IMR-90 (cell line): Measurements from ENCODE around the gene DOCK6. TPM values are rescaled to one million over a fixed set of nuclear protein-coding genes. Genes with fewer than 3 reads are reported as not detected.

Experiments used
- ATAC-seq: fragments of 200-7000 bp; cut with Tn5 transposase; 2 replicates; pipeline ENCODE4 v1.9.1; 2020; ENCODE audit warnings: low read depth, mild to moderate bottlenecking, moderate library complexity
- BruUV-seq: library from RNA; stranded (reverse); fragments of 400-500 nt; replicated peaks from 2 replicates; lab custom pipeline; 2021; lab: Mats Ljungman, UMichigan
- CTCF ChIA-PET: fragments of 300-600 bp; formaldehyde crosslinking; extraction: SDS; loops from one replicate; lab custom pipeline; 2021; ENCODE audit warnings: antibody characterized with exemption; lab: Yijun Ruan, JAX
- POLR2A ChIA-PET: fragments of 300-600 bp; sonication (Branson Sonifier 250); formaldehyde crosslinking; loops from one replicate; lab custom pipeline; 2022; ENCODE audit warnings: antibody characterized with exemption; ENCODE audit not compliant: unreplicated experiment; lab: Charles Lee
- DNase-seq: peaks from one replicate; pipeline ENCODE4 v3.0.0; 2013
- H2AFZ ChIP-seq: replicated peaks from 2 replicates; pipeline ENCODE3; 2013; ENCODE audit warnings: low read length, mild to moderate bottlenecking; ENCODE audit not compliant: poor library complexity
- H2AK5ac ChIP-seq: 2 replicates; pipeline ENCODE4 v1.6.1; 2013; ENCODE audit warnings: low read depth, low read length, inconsistent platforms
- H2AK9ac ChIP-seq: replicated peaks from 2 replicates; pipeline ENCODE3; 2013; ENCODE audit warnings: mild to moderate bottlenecking, low read depth, low read length, moderate library complexity; ENCODE audit not compliant: poor library complexity
- H2BK120ac ChIP-seq: 2 replicates; pipeline ENCODE4 v1.6.1; 2013; ENCODE audit warnings: low read depth, low read length, inconsistent platforms
- H2BK15ac ChIP-seq: 3 replicates; pipeline ENCODE4 v1.6.1; 2013; ENCODE audit warnings: low read depth, low read length, inconsistent platforms
- H2BK20ac ChIP-seq: 2 replicates; pipeline ENCODE4 v1.6.1; 2013; ENCODE audit warnings: low read depth, mild to moderate bottlenecking, inconsistent platforms, low read length, moderate library complexity
- H2BK5ac ChIP-seq: 2 replicates; pipeline ENCODE4 v1.6.1; 2013; ENCODE audit warnings: mild to moderate bottlenecking, low read depth, low read length, inconsistent platforms; ENCODE audit not compliant: poor library complexity, severe bottlenecking
- H3K14ac ChIP-seq: replicated peaks from 2 replicates; pipeline ENCODE4 v1.6.1; 2013; ENCODE audit warnings: low read depth, low read length, inconsistent platforms
- H3K18ac ChIP-seq: 2 replicates; pipeline ENCODE4 v1.6.1; 2013; ENCODE audit warnings: low read depth, low read length, control low read depth
- H3K23ac ChIP-seq: 2 replicates; pipeline ENCODE4 v1.6.1; 2013; ENCODE audit warnings: low read depth, low read length, inconsistent platforms
- H3K27ac ChIP-seq: 2 replicates; pipeline ENCODE4 v1.5.1; 2013; ENCODE audit warnings: mild to moderate bottlenecking, control low read depth, low read length; ENCODE audit not compliant: insufficient read depth
- H3K27me3 ChIP-seq: 2 replicates; pipeline ENCODE4 v1.6.1; 2013; ENCODE audit warnings: low read length; ENCODE audit not compliant: control insufficient read depth, insufficient read depth
- H3K36me3 ChIP-seq: 2 replicates; pipeline ENCODE4 v1.6.1; 2013; ENCODE audit warnings: low read length, mixed read lengths; ENCODE audit not compliant: control insufficient read depth, insufficient read depth
- H3K4ac ChIP-seq: 2 replicates; pipeline ENCODE4 v1.6.1; 2013; ENCODE audit warnings: low read depth, low read length, inconsistent platforms
- H3K4me1 ChIP-seq: 2 replicates; pipeline ENCODE4 v1.6.1; 2013; ENCODE audit warnings: low read length, mixed read lengths; ENCODE audit not compliant: control insufficient read depth, insufficient read depth
- H3K4me2 ChIP-seq: 2 replicates; pipeline ENCODE4 v1.6.1; 2013; ENCODE audit warnings: low read depth, mild to moderate bottlenecking, control low read depth, low read length, moderate library complexity
- H3K4me3 ChIP-seq: 2 replicates; pipeline ENCODE4 v1.5.1; 2013; ENCODE audit warnings: low read depth, mild to moderate bottlenecking, control low read depth, low read length, moderate library complexity; ENCODE audit not compliant: insufficient read depth
- H3K56ac ChIP-seq: 2 replicates; pipeline ENCODE4 v1.6.1; 2013; ENCODE audit warnings: low read length, inconsistent platforms; ENCODE audit not compliant: insufficient read depth; ENCODE audit errors: extremely low read depth
- H3K79me1 ChIP-seq, 2 experiments: 2 replicates each; pipeline ENCODE4 v1.6.1; 2013; ENCODE audit warnings: low read length in 2 of 2, inconsistent platforms in 1 of 2, low read depth in 1 of 2
- H3K9ac ChIP-seq: 2 replicates; pipeline ENCODE4 v1.6.1; 2013; ENCODE audit warnings: low read depth, low read length, control low read depth
- H3K9me1 ChIP-seq: 2 replicates; pipeline ENCODE4 v1.6.1; 2013; ENCODE audit warnings: low read length, inconsistent platforms; ENCODE audit not compliant: insufficient read depth
- H3K9me3 ChIP-seq: 2 replicates; pipeline ENCODE4 v1.6.1; 2013; ENCODE audit warnings: low read length; ENCODE audit not compliant: control insufficient read depth, insufficient read depth
- H4K20me1 ChIP-seq: 2 replicates; pipeline ENCODE4 v1.6.1; 2013; ENCODE audit warnings: low read length, inconsistent platforms; ENCODE audit not compliant: insufficient read depth
- H4K5ac ChIP-seq: 2 replicates; pipeline ENCODE4 v1.6.1; 2013; ENCODE audit warnings: mild to moderate bottlenecking, low read depth, low read length, control low read depth
- H4K8ac ChIP-seq, 2 experiments: 2 replicates each; pipeline ENCODE4 v1.6.1; 2013; ENCODE audit warnings: low read depth in 2 of 2, low read length in 2 of 2, control low read depth in 1 of 2, inconsistent platforms in 1 of 2
- H4K91ac ChIP-seq: 2 replicates; pipeline ENCODE4 v1.6.1; 2013; ENCODE audit warnings: low read depth, low read length, inconsistent platforms; ENCODE audit not compliant: insufficient read depth
- CEBPB ChIP-seq: IDR thresholded peaks from 2 replicates; pipeline ENCODE4 v1.6.1; 2012; ENCODE audit warnings: low read depth, low read length, improper control_type of control experiment
- CTCF ChIP-seq: conservative IDR thresholded peaks from 2 replicates; pipeline ENCODE4 v1.5.1; 2012; ENCODE audit warnings: mild to moderate bottlenecking, low read depth, low read length, improper control_type of control experiment
- ELK1 ChIP-seq: fragments of 150-350 bp; IDR thresholded peaks from 2 replicates; pipeline ENCODE4 v1.6.1; 2016; ENCODE audit warnings: low read depth, mild to moderate bottlenecking, low read length, moderate library complexity, borderline replicate concordance
- MAZ ChIP-seq: IDR thresholded peaks from 2 replicates; pipeline ENCODE4 v1.6.1; 2012; ENCODE audit warnings: low read depth, mild to moderate bottlenecking, low read length, improper control_type of control experiment, moderate library complexity, borderline replicate concordance
- RFX5 ChIP-seq: IDR thresholded peaks from 2 replicates; pipeline ENCODE4 v1.8.0; 2012; ENCODE audit warnings: low read depth, mild to moderate bottlenecking, low read length, moderate library complexity
- USF2 ChIP-seq: fragments of 150-350 bp; IDR thresholded peaks from 2 replicates; pipeline ENCODE4 v1.6.1; 2017; ENCODE audit warnings: mild to moderate bottlenecking, antibody characterized with exemption, low read length, low read depth
- WGBS, 2 experiments: methylation state at CpG; one replicate each; pipeline versions ENCODE4 v1.1.5 to v1.1.7; 2013; ENCODE audit warnings: missing lambda C conversion rate in 2 of 2; ENCODE audit not compliant: insufficient read length in 1 of 2; ENCODE audit errors: extremely low coverage in 2 of 2; 5-methylcytosine and 5-hydroxymethylcytosine counted together
- dilution Hi-C: fragments of 300-500 bp; cut with HindIII; formaldehyde crosslinking; loops from one replicate; pipeline ENCODE4 v1.14.3; 2018; ENCODE audit warnings: low sequenced_read_pairs; ENCODE audit not compliant: unreplicated experiment
- in situ Hi-C: fragments of 300-500 bp; cut with MboI; formaldehyde crosslinking; loops from 3 replicates; pipeline ENCODE4 v1.14.3; 2019; ENCODE audit warnings: low sequenced_read_pairs, inconsistent platforms, mixed read lengths
- intact Hi-C: fragments of 100-400 bp; cut with micrococcal nuclease; formaldehyde crosslinking; loops from 2 replicates; pipeline ENCODE4 v1.10.0; 2022
- polyA plus RNA-seq, 3 experiments: library from polyadenylated mRNA; depleted of rRNA; stranded (reverse); fragments of >200 nt; gene quantifications; 2 replicates each; pipeline ENCODE4 v1.2.3, GENCODE V29; 2012; ENCODE audit warnings: low replicate concordance in 1 of 3
- total RNA-seq: library from RNA; depleted of rRNA; stranded (reverse); fragments of >200 nt; gene quantifications from 2 replicates; pipeline ENCODE4 v1.2.3, GENCODE V29; 2012

The DOCK6 gene
- total and polyA plus RNA-seq, 2 of the 4 experiments (the other 2 are of a cell fraction), result 5.0 to 18.4 TPM

GRCh38 chr19:11199517-11199916, 62.8 kb downstream of the DOCK6 start:
- ChIA-PET POLR2A (no interaction called here), CTCF (no interaction called here)
- ATAC-seq (no peak), DNase-seq (no peak)
- no peak overlapping the region for H3K18ac ChIP-seq
- H3K14ac ChIP-seq, result no peak overlapping the region
- H2AK9ac ChIP-seq, result no peak overlapping the region
- no peak overlapping the region for H4K8ac ChIP-seq
- no peak overlapping the region for H4K5ac ChIP-seq
- H2AFZ ChIP-seq, result no peak overlapping the region
- dilution Hi-C loops, result no loop called here
- no peak overlapping the region for H3K9ac ChIP-seq
- H3K36me3 ChIP-seq, result peaks cover 12% of the 10 kb centered on the region
- H2AK5ac ChIP-seq, result peak overlapping the region; percentile 34; the same call in 1 of the 2 replicates
- peaks cover 24% of the 10 kb centered on the region for H3K4me1 ChIP-seq
- H3K27ac ChIP-seq, result no peak overlapping the region
- TF ChIP-seq MAZ (no peak), RFX5 (no peak), USF2 (no peak), CTCF (no peak), ELK1 (no peak), CEBPB (no peak)
- peaks cover 24 to 47% of the 10 kb centered on the region in 2 experiments for H3K79me1 ChIP-seq
- 0 out of 2 replicates have a peak overlapping the region, but pooled peaks have one; percentile 6 for H2BK20ac ChIP-seq
- in situ Hi-C loops, result no loop called here
- H3K27me3 ChIP-seq, result no peaks in the 10 kb centered on the region
- no peak overlapping the region for H3K4me2 ChIP-seq
- 80% methylated on average over 2 of the region's 5 CpGs; no CpG with 5 or more reads in 1 of the 2 experiments for WGBS, 2 experiments
- no peak overlapping the region for H3K4me3 ChIP-seq
- H3K4ac ChIP-seq, result no peak overlapping the region
- H3K23ac ChIP-seq, result no peak overlapping the region
- H4K91ac ChIP-seq, result peak overlapping the region; percentile 39; the same call in 1 of the 2 replicates
- H2BK120ac ChIP-seq, result no peak overlapping the region
- H3K9me1 ChIP-seq, result peaks cover 16% of the 10 kb centered on the region
- H2BK5ac ChIP-seq, result no peak overlapping the region
- H2BK15ac ChIP-seq, result no peak overlapping the region
- H4K20me1 ChIP-seq, result peaks cover 5% of the 10 kb centered on the region; the same call in 1 of the 2 replicates
- no TSS peak for BruUV-seq
- intact Hi-C loops, result no loop called here
- no peaks in the 10 kb centered on the region for H3K9me3 ChIP-seq
- H3K56ac ChIP-seq, result no peak overlapping the region
